MCF 10A (cell line): ENCODE results near the gene CYP26C1. TPM values are rescaled to one million over a fixed set of nuclear protein-coding genes. Genes with fewer than 3 reads are reported as not detected.
A peak's percentile ranks its signal among the peaks of the same experiment; 100 is the strongest.

Experiments
- BruUV-seq: library from RNA; stranded (reverse); fragments of 400-500 nt; replicated peaks from 2 replicates; lab custom pipeline; 2021; lab: Mats Ljungman, UMichigan
- CTCF ChIA-PET: fragments of 300-600 bp; sonication (Branson Sonifier 250); formaldehyde crosslinking; extraction: SDS; loops from one replicate; lab custom pipeline; 2021; ENCODE audit warnings: antibody characterized with exemption, inconsistent platforms; lab: Yijun Ruan, JAX
- POLR2A ChIA-PET: fragments of 300-600, 350-650 bp; sonication (Branson Sonifier 250); formaldehyde crosslinking; extraction: SDS; loops from one replicate; lab custom pipeline; 2020; ENCODE audit warnings: antibody characterized with exemption, inconsistent platforms; lab: Yijun Ruan, JAX
- DNase-seq: peaks from one replicate; pipeline ENCODE4 v3.0.0-alpha.2; 2018; ENCODE audit not compliant: unreplicated experiment
- H3K27ac Mint-ChIP-seq: one replicate; pipeline ENCODE4 v1.8.0; 2022; ENCODE audit warnings: mild to moderate bottlenecking, low read depth, mixed read lengths; ENCODE audit not compliant: unreplicated experiment
- H3K27me3 Mint-ChIP-seq: one replicate; pipeline ENCODE4 v1.8.0; 2022; ENCODE audit warnings: mixed read lengths; ENCODE audit not compliant: insufficient read depth, unreplicated experiment
- H3K36me3 Mint-ChIP-seq: one replicate; pipeline ENCODE4 v1.8.0; 2022; ENCODE audit warnings: mild to moderate bottlenecking, moderate library complexity, mixed read lengths; ENCODE audit not compliant: insufficient read depth, unreplicated experiment
- H3K4me1 Mint-ChIP-seq: one replicate; pipeline ENCODE4 v1.8.0; 2022; ENCODE audit warnings: mixed read lengths; ENCODE audit not compliant: insufficient read depth, unreplicated experiment
- H3K4me3 Mint-ChIP-seq: one replicate; pipeline ENCODE4 v1.8.0; 2022; ENCODE audit warnings: mild to moderate bottlenecking, moderate library complexity, mixed read lengths; ENCODE audit not compliant: unreplicated experiment
- H3K9me3 Mint-ChIP-seq: one replicate; pipeline ENCODE4 v1.8.0; 2022; ENCODE audit warnings: mixed read lengths; ENCODE audit not compliant: unreplicated experiment
- CTCF ChIP-seq: fragments of 200-600 bp; IDR thresholded peaks from one replicate; pipeline ENCODE4 v1.8.0; 2022; ENCODE audit warnings: antibody characterized with exemption, mild to moderate bottlenecking; ENCODE audit not compliant: unreplicated experiment
- intact Hi-C: fragments of 100-400 bp; cut with micrococcal nuclease; formaldehyde crosslinking; loops from 2 replicates; pipeline ENCODE4 v1.14.1; 2022
- total RNA-seq: library from RNA; stranded (reverse); gene quantifications from 2 replicates; pipeline ENCODE4 v1.2.3, GENCODE V29; 2022

CYP26C1 gene
- total RNA-seq, 1 experiment from 2014 or later: 0.14 TPM

GRCh38 chr10:93074597-93075368 lies 14.2 kb downstream of the CYP26C1 start:
- H3K27me3 Mint-ChIP-seq: peaks cover 54% of the 10 kb centered on the region
- H3K4me1 Mint-ChIP-seq: no peaks in the 10 kb centered on the region
- POLR2A ChIA-PET: no interaction called here
- CTCF ChIA-PET: interaction anchor here (0.5 to 1.1 kb wide), 5 partner anchors 17 to 401 kb away, joined by 3 to 5 read pairs (median 3); no protein-coding TSS in a partner anchor
- BruUV-seq: no TSS peak
- TF ChIP-seq CTCF: no peak
- DNase-seq: no peak
- peak overlapping the region; percentile 43 for H3K4me3 Mint-ChIP-seq
- no peak overlapping the region for H3K27ac Mint-ChIP-seq
- no peaks in the 10 kb centered on the region for H3K9me3 Mint-ChIP-seq
- intact Hi-C loops: no loop called here
- no peaks in the 10 kb centered on the region for H3K36me3 Mint-ChIP-seq

- Mint-ChIP-seq H3K27me3 (peaks cover 54% of the 10 kb centered on the region), H3K4me1 (peaks cover 5% of the 10 kb centered on the region), H3K36me3 (no peaks in the 10 kb centered on the region), H3K4me3 (no peak overlapping the region), H3K27ac (no peak overlapping the region), H3K9me3 (no peaks in the 10 kb centered on the region)
- ChIA-PET CTCF (interaction anchor here (0.5 to 1.7 kb wide), 9 partner anchors 16 to 400 kb away, joined by 3 to 10 read pairs (median 4); no protein-coding TSS in a partner anchor), POLR2A (interaction anchor here (0.7 kb wide), 1 partner anchor 95 kb away, joined by 3 read pairs; no protein-coding TSS in a partner anchor)
- no TSS peak for BruUV-seq
- intact Hi-C loops: no loop called here
- DNase-seq: no peak
- no peak for TF ChIP-seq CTCF
Observed at GRCh38 chr10:93075369-93076221, 15.0 kb downstream of the CYP26C1 start.

- no peak overlapping the region for H3K27ac Mint-ChIP-seq
- H3K27me3 Mint-ChIP-seq: peaks cover 52% of the 10 kb centered on the region
- no peak for TF ChIP-seq CTCF
- POLR2A ChIA-PET: interaction anchor here (0.5 to 1.4 kb wide), 2 partner anchors 20 to 46 kb away, joined by 3 read pairs; no protein-coding TSS in a partner anchor
- H3K9me3 Mint-ChIP-seq: no peaks in the 10 kb centered on the region
- CTCF ChIA-PET: interaction anchor here (0.7 to 1.9 kb wide), 13 partner anchors 36 to 436 kb away, joined by 3 to 10 read pairs (median 4); no protein-coding TSS in a partner anchor
- DNase-seq: no peak
- BruUV-seq: no TSS peak
- no peak overlapping the region for H3K4me3 Mint-ChIP-seq
- H3K36me3 Mint-ChIP-seq: no peaks in the 10 kb centered on the region
- intact Hi-C loops: no loop called here
- peaks cover 5% of the 10 kb centered on the region for H3K4me1 Mint-ChIP-seq
Observed at GRCh38 chr10:93076871-93077270, 16.3 kb downstream of the CYP26C1 start.
